IPS DF 4.7 (cell line): ENCODE data around the gene PLEKHG3.
"Not testable (repeated sequence)": the region's sequence is repeated elsewhere in the genome, so short reads cannot be mapped to it uniquely, and the experiment has no call there.

Experiments
- DNase-seq: peaks from one replicate; pipeline ENCODE4 v3.0.0-alpha.2; 2013; ENCODE audit warnings: low spot score; ENCODE audit errors: extremely low read depth

PLEKHG3 gene

GRCh38 chr14:64688031-64688430 lies 16.2 kb upstream of the PLEKHG3 start:
- DNase-seq = no peak

- no peak for DNase-seq
Measured at GRCh38 chr14:64688811-64689281, 15.4 kb upstream of the PLEKHG3 start.

GRCh38 chr14:64689289-64689688 lies 14.9 kb upstream of the PLEKHG3 start:
- no peak for DNase-seq

- not testable (repeated sequence) for DNase-seq
Measured at GRCh38 chr14:64690607-64691006, 13.6 kb upstream of the PLEKHG3 start.

- no peak for DNase-seq
Measured at GRCh38 chr14:64691376-64691775, 12.8 kb upstream of the PLEKHG3 start.

DNA sequence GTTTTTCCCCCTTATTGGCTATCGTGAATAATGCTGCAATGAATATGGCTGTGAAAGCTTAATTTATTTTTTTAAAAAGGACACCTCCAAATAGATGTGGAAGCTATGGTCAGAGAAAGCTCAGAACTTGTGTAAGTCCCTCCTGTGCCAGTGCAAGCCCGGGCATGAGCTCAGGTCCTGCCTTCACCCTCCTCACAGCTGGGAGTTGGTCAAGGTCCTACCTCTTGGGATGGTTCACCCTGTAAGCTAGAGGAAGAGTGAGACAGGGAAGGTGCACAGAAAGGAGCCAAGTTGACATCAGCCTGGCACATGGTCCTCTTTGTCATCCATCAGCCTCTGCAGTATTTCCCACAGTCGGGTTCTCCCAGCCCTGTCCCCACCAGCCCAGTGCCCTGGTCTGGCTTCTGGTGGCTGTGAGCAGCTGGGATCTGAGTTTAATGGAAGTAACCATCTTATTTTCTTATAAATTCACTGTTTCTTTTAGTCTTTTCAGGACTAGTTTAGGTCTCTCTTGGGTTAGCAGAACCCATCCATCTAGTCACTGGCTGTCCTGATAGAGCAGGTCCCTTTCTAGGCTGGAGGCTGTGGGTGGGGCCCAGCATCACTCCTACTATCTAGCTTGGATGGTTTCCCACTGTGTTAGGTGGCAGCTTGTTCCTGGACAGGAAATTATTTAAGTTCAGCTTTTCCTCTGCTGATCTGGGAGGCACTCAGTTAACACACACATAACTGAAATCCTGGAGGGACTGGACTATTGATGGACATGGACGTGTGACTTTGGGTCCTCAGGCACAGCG lies 11.8 kb upstream of the PLEKHG3 start:
- DNase-seq = no peak

GRCh38 chr14:64692986-64693809 lies 11.0 kb upstream of the PLEKHG3 start:
- DNase-seq = no peak

DNA sequence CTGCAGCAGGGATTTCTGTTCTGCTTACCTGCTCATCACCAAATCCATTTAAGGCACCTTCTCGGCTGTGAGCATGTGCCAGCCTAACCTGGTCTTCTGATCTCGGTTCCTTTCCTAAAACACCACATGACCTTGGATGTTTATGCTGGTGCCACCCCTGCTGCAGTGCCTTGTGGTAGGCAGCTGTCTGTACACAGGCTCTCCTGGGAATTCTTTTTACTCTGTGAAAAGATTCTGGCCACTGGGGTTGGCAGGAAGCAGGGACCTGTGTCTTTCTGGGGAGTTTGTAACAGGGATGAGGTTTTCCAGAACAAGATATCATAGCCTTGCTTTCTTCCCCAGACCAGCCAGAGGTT lies 10.4 kb upstream of the PLEKHG3 start:
- DNase-seq = no peak

GRCh38 chr14:64695071-64695470 lies 9.2 kb upstream of the PLEKHG3 start:
- DNase-seq = no peak

GRCh38 chr14:64696355-64696857 lies 7.8 kb upstream of the PLEKHG3 start:
- DNase-seq = no peak

GRCh38 chr14:64698903-64699302 lies 5.3 kb upstream of the PLEKHG3 start:
- no peak for DNase-seq

DNA sequence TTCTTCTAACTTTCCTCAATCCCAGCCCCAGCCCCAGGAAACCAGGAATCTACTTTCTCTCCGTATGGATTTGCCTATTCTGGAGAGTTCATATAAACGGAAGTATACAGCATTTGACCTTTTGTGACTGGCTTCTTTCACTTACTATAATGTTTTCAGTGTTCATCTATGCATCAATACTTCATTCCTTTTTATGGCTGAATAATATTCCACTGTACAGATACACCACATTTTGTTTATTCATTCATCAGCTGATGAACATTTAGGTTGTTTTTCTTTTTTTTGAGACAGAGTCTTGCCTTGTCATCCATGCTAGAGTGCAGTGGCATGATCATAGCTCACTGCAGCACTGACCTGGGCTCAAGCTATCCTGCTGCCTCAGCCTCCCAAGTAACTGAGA lies 3.9 kb upstream of the PLEKHG3 start:
- DNase-seq = no peak

GRCh38 chr14:64700894-64701293 lies 3.3 kb upstream of the PLEKHG3 start:
- DNase-seq = no peak

DNA sequence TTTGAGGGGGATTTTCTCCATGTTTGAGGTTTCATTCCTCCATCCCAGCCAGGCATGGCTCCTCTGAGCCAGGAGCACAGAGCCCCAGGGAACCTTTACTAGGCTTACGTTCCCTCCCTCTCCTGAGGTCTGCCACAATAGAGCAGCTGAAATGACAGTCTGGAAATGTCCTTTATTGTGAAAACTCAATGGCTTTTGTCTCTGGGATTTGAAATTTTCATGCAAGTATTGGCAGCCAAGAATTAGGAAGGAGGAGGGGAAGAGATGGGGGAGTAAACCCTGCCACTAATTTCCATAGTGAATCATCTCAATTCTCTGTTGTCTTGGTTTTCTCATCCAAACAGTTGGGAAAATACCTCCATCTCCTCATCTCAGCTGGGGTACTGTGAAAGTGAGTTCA lies 2.6 kb upstream of the PLEKHG3 start:
- DNase-seq = no peak

DNA sequence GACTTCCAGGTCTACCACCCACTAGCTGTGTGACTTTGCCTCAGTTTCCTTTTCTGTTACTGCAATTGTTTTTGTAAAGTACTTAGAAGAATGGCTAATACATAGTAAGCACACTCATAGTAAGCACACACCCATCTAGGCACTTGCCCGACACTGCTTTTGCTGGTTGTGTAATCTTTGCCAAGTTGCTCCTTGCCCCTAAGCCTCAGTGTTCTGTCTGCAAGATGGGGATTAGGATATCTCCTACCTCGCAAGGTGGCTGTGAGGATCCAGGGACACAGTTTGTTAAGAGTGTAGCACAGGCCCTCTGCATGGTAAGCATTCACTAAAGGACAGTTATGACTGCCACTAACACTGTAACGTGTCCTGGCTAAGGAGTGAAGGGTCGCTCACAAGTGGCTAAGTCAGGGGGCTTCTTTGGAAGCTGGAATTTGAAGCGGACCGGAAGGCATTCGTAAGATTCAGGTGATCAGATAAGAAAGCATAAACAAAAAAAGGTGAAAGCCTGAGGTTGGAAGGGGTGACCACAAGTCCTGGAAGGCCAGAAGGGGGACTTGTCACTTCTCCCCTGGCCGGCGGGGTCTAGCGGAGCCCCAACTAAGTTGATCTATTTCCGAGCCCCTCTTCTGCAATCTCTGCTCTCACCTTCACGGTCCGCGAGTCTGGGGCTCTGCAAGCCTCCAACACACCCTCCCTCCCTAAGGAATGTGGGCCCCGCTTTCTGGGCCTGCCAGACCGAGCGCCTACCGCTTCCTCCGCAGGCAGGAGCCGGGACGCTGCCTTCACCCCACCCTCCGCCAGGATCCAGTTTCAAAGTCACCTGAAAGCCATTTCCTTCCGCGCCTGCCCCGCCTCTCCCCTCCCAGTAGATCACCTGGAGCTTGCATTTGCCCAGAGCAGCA lies 1.5 kb upstream of the PLEKHG3 start:
- no peak for DNase-seq

GRCh38 chr14:64703395-64704142 lies 655 bp upstream of the PLEKHG3 start:
- DNase-seq = no peak

- DNase-seq = no peak
Measured at GRCh38 chr14:64704743-64705380, 638 bp downstream of the PLEKHG3 start.

- DNase-seq = no peak
Measured at GRCh38 chr14:64705381-64706118, 1.3 kb downstream of the PLEKHG3 start.

- no peak for DNase-seq
Measured at GRCh38 chr14:64706119-64706592, 1.9 kb downstream of the PLEKHG3 start.
